ENCODE results near the gene F8.

DNA sequence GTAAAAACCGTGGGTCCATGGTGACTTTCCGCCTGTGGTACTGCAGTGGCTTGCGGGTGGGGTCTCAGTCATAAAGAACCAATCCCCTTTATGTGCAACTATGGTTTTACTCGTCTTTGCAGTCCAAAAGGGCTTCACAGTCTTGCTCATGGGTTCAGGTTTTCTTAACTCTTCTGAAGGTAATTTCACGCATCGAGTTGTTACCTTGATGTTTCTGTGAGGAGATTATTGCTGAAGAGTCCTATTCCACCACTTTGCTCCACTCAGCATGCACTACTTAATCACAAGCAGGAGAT is 41.5 kb downstream of the F8 start:
- TF ChIP-seq, protein P1, sequence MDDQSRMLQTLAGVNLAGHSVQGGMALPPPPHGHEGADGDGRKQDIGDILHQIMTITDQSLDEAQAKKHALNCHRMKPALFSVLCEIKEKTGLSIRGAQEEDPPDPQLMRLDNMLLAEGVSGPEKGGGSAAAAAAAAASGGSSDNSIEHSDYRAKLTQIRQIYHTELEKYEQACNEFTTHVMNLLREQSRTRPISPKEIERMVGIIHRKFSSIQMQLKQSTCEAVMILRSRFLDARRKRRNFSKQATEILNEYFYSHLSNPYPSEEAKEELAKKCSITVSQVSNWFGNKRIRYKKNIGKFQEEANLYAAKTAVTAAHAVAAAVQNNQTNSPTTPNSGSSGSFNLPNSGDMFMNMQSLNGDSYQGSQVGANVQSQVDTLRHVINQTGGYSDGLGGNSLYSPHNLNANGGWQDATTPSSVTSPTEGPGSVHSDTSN (CRISPR knock-in tag; IDR thresholded peaks at IDR 0.05): no peak
- TF ChIP-seq, protein P2, sequence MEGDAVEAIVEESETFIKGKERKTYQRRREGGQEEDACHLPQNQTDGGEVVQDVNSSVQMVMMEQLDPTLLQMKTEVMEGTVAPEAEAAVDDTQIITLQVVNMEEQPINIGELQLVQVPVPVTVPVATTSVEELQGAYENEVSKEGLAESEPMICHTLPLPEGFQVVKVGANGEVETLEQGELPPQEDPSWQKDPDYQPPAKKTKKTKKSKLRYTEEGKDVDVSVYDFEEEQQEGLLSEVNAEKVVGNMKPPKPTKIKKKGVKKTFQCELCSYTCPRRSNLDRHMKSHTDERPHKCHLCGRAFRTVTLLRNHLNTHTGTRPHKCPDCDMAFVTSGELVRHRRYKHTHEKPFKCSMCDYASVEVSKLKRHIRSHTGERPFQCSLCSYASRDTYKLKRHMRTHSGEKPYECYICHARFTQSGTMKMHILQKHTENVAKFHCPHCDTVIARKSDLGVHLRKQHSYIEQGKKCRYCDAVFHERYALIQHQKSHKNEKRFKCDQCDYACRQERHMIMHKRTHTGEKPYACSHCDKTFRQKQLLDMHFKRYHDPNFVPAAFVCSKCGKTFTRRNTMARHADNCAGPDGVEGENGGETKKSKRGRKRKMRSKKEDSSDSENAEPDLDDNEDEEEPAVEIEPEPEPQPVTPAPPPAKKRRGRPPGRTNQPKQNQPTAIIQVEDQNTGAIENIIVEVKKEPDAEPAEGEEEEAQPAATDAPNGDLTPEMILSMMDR (tag by site-specific recombination; IDR thresholded peaks at IDR 0.05): 0 out of 2 replicates have a peak, but pooled peaks have one; percentile 5
- no peak for TF ChIP-seq BCL11A (tag by site-specific recombination; IDR thresholded peaks at IDR 0.05; ENCODE audit: low read depth)
- TF ChIP-seq ZNF416 (tag by site-specific recombination; IDR thresholded peaks at IDR 0.05): no peak
- TF ChIP-seq ZNF146 (tag by site-specific recombination; IDR thresholded peaks at IDR 0.05): no peak

Measured in HEK293 (cell line).